GM19438 (cell line): ENCODE measurements around the gene ZNF43.
A peak's percentile ranks its signal among the peaks of the same experiment; 100 is the strongest.
"Not testable (repeated sequence)": the region's sequence is repeated elsewhere in the genome, so short reads cannot be mapped to it uniquely, and the experiment has no call there.

Experiments used
- ATAC-seq: cut with Tn5 transposase; IDR thresholded peaks from one replicate; pipeline ENCODE4 v1.9.1; 2021; ENCODE audit warnings: low read depth; ENCODE audit not compliant: unreplicated experiment

ZNF43 gene

GRCh38 chr19:21812448-21812847 is 23.5 kb downstream of the ZNF43 start:
- ATAC-seq: no peak

- ATAC-seq: not testable (repeated sequence)
Measured at GRCh38 chr19:21808400-21809000, 27.5 kb downstream of the ZNF43 start.

GRCh38 chr19:21789466-21790085 is 46.4 kb downstream of the ZNF43 start:
- no peak for ATAC-seq

- no peak for ATAC-seq
Measured at GRCh38 chr19:21786936-21787335, 49.0 kb downstream of the ZNF43 start.

GRCh38 chr19:21775792-21776191 is 60.2 kb downstream of the ZNF43 start:
- not testable (repeated sequence) for ATAC-seq

- peak; percentile 95 for ATAC-seq
Measured at GRCh38 chr19:21767065-21767800, 68.7 kb downstream of the ZNF43 start, which contains the start of gene ZNF100. TSS of gene ZNF100 (minus strand) at chr19:21767579. CDS start at chr19:21767429, 150 bp downstream.

- ATAC-seq: peak; percentile 3
Measured at GRCh38 chr19:21766705-21767064, 69.3 kb downstream of the ZNF43 start.

- no peak for ATAC-seq
Measured at GRCh38 chr19:21765151-21765550, 70.8 kb downstream of the ZNF43 start.

GRCh38 chr19:21761547-21761946 is 74.4 kb downstream of the ZNF43 start:
- ATAC-seq: not testable (repeated sequence)

- ATAC-seq: no peak
Measured at GRCh38 chr19:21758296-21758695, 77.7 kb downstream of the ZNF43 start.

GRCh38 chr19:21755555-21755954 is 80.4 kb downstream of the ZNF43 start:
- ATAC-seq: not testable (repeated sequence)
